Measurements from ENCODE around the gene USP32.
A peak's percentile ranks its signal among the peaks of the same experiment; 100 is the strongest.

Gene USP32

DNA sequence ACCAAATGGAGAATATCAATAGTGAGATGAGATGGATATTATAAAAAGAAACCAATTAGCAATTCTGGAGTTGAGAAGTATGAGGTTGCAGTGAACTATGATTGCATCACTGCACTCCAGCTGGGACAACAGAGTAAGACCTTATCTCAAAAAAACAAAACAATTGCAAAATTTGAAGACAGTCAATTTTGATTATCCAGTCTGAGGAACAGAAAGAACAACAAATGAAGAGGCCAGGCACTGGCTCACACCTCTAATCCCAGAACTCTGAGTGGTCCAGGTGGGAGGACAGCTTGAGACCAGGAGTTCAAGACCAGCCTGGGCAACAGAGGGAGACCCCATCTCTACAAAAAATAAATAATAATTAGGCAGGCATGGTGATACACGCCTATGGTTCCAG is 35.0 kb downstream of the USP32 start:
- Histone ChIP-seq H2BK12ac (ENCODE audit: low read length in 2 of 2) (no peak overlapping the region), H4K91ac (ENCODE audit: low read length) (no peak overlapping the region), H2AFZ (ENCODE audit: low read depth, low read length) (no peak overlapping the region), H3K36me3 (ENCODE audit: control insufficient read depth in 1 of 2, insufficient read depth in 2 of 2, low read depth in 1 of 2, low read length in 2 of 2) (no peaks in the 10 kb centered on the region), H2BK15ac (ENCODE audit: low read depth, poor library complexity, severe bottlenecking) (no peak overlapping the region), H3K9me3 (ENCODE audit: control insufficient read depth, low read length) (no peaks in the 10 kb centered on the region), H3K4ac (ENCODE audit: low read depth in 1 of 2, low read length in 2 of 2) (no peak overlapping the region), H3K23ac (ENCODE audit: low read length in 2 of 2) (no peak overlapping the region), H3K4me2 (ENCODE audit: low read length, poor library complexity, severe bottlenecking) (no peak overlapping the region), H3K4me3 (ENCODE audit: insufficient read depth in 1 of 2, low read depth in 1 of 2, low read length in 2 of 2) (no peak overlapping the region), H3K4me1 (ENCODE audit: control insufficient read depth, insufficient read depth, low read depth, low read length) (peaks cover 4% of the 10 kb centered on the region), H3K18ac (ENCODE audit: low read depth in 1 of 2, low read length in 2 of 2) (no peak overlapping the region), H2BK120ac (ENCODE audit: low read depth, low read length) (no peak overlapping the region), H3K27ac (ENCODE audit: low read length, poor library complexity, severe bottlenecking) (no peak overlapping the region), H3K14ac (ENCODE audit: low read length in 2 of 2) (no peak overlapping the region), H3K9ac (ENCODE audit: low read length) (no peak overlapping the region), H2BK5ac (ENCODE audit: low read depth, low read length, poor library complexity, severe bottlenecking) (no peak overlapping the region), H4K8ac (ENCODE audit: low read length) (no peak overlapping the region), H3K27me3 (ENCODE audit: control insufficient read depth in 1 of 2, insufficient read depth in 1 of 2, low read length in 2 of 2) (no peaks in the 10 kb centered on the region), H3K79me1 (replicated peaks; ENCODE audit: low read length, poor library complexity, severe bottlenecking) (peaks cover 21% of the 10 kb centered on the region), H2AK5ac (ENCODE audit: low read length, severe bottlenecking) (no peak overlapping the region)
- peak; percentile 74 for DNase-seq
- WGBS, result 100% methylated on average over 1 of the region's 1 CpG

DNA sequence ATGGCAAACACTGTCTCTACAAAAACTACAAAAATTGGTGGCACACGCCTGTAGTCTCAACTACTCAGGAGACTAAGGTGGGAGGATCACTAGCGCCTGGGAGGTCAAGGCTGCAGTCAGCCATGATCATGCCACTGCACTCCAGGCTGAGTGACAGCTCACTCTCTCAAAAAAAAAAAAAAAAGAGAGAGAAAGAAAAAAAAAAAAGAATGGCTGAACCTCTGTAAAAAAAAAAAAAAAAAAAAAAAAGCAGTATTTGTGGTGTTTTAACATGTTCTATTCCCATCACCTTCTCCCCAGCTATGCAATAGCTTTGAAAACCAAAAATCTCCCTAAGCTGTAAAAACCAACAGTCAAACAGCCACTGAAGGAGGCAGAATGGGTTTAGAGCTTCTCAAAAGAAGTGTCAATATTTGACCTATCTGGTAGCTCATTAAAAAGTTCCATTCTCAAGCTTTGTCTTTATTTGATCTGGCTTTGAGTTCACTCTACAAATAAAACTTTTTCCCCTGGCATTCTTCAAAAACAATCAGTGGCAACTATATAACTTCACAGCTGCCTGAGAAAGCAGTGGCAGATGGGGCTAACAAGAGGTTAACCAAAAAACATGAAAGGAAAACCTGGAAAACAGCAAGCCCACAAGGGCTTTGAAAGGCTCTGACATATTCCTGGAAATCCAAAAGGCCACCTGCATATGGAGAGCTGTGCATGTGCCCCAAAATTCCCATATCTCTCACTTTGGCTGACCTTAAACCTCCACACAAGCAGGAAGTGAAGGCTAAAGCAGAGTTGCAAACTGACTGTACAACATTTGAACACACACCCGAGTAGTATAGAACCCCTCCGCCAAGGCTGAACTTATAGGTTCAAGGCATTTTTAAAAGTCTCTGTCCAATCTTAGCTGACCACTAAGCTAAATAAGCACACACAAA is 36.0 kb downstream of the USP32 start:
- Histone ChIP-seq H3K9me3 (ENCODE audit: control insufficient read depth, low read length) (no peaks in the 10 kb centered on the region), H2AFZ (ENCODE audit: low read depth, low read length) (no peak overlapping the region), H3K18ac (ENCODE audit: low read depth in 1 of 2, low read length in 2 of 2) (peak overlapping the region in 1 of 2 experiments; percentile 22), H3K79me1 (replicated peaks; ENCODE audit: low read length, poor library complexity, severe bottlenecking) (peaks cover 25% of the 10 kb centered on the region), H4K8ac (ENCODE audit: low read length) (peak overlapping the region; percentile 30), H3K4ac (ENCODE audit: low read depth in 1 of 2, low read length in 2 of 2) (no peak overlapping the region), H3K4me2 (ENCODE audit: low read length, poor library complexity, severe bottlenecking) (no peak overlapping the region), H3K23ac (ENCODE audit: low read length in 2 of 2) (no peak overlapping the region), H3K27ac (ENCODE audit: low read length, poor library complexity, severe bottlenecking) (no peak overlapping the region), H3K4me1 (ENCODE audit: control insufficient read depth, insufficient read depth, low read depth, low read length) (peaks cover 6% of the 10 kb centered on the region), H3K4me3 (ENCODE audit: insufficient read depth in 1 of 2, low read depth in 1 of 2, low read length in 2 of 2) (no peak overlapping the region), H2BK15ac (ENCODE audit: low read depth, poor library complexity, severe bottlenecking) (no peak overlapping the region), H3K36me3 (ENCODE audit: control insufficient read depth in 1 of 2, insufficient read depth in 2 of 2, low read depth in 1 of 2, low read length in 2 of 2) (no peaks in the 10 kb centered on the region), H3K9ac (ENCODE audit: low read length) (no peak overlapping the region), H3K14ac (ENCODE audit: low read length in 2 of 2) (no peak overlapping the region), H2BK12ac (ENCODE audit: low read length in 2 of 2) (no peak overlapping the region), H2BK5ac (ENCODE audit: low read depth, low read length, poor library complexity, severe bottlenecking) (no peak overlapping the region), H2BK120ac (ENCODE audit: low read depth, low read length) (no peak overlapping the region), H2AK5ac (ENCODE audit: low read length, severe bottlenecking) (no peak overlapping the region), H4K91ac (ENCODE audit: low read length) (no peak overlapping the region), H3K27me3 (ENCODE audit: control insufficient read depth in 1 of 2, insufficient read depth in 1 of 2, low read length in 2 of 2) (no peaks in the 10 kb centered on the region)
- 87% methylated on average over 3 of the region's 4 CpGs for WGBS
- DNase-seq, result no peak

DNA sequence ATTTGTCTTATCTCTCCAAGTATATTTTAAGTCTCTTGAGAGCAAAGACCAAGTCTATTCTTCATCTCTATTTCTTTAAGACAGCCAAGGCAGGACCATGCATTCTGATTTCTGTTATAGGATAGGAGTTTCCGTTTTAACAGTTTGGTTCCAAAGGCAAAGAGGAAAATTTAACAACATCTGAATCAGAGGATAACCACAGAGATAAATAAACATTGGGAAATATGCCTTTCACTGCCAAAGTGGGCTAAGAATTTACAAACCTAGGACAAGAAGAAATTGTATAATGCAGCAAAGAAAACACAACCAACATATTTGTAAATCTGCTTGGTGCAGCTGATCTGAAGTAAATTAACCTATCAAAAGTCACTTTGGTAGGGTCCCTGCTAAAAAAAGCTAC is 37.7 kb downstream of the USP32 start:
- H4K91ac ChIP-seq (ENCODE audit: low read length), result no peak overlapping the region
- no peak overlapping the region for H3K18ac ChIP-seq (ENCODE audit: low read depth in 1 of 2, low read length in 2 of 2)
- H3K9me3 ChIP-seq (ENCODE audit: control insufficient read depth, low read length), result no peaks in the 10 kb centered on the region
- no peak overlapping the region for H3K4me3 ChIP-seq (ENCODE audit: insufficient read depth in 1 of 2, low read depth in 1 of 2, low read length in 2 of 2)
- no peak overlapping the region for H2BK120ac ChIP-seq (ENCODE audit: low read depth, low read length)
- H2AFZ ChIP-seq (ENCODE audit: low read depth, low read length), result no peak overlapping the region
- H3K27ac ChIP-seq (ENCODE audit: low read length, poor library complexity, severe bottlenecking), result no peak overlapping the region
- H3K79me1 ChIP-seq (replicated peaks; ENCODE audit: low read length, poor library complexity, severe bottlenecking), result peaks cover 26% of the 10 kb centered on the region
- no peaks in the 10 kb centered on the region for H3K27me3 ChIP-seq (ENCODE audit: control insufficient read depth in 1 of 2, insufficient read depth in 1 of 2, low read length in 2 of 2)
- H2BK15ac ChIP-seq (ENCODE audit: low read depth, poor library complexity, severe bottlenecking), result no peak overlapping the region
- H2AK5ac ChIP-seq (ENCODE audit: low read length, severe bottlenecking), result no peak overlapping the region
- H3K14ac ChIP-seq (ENCODE audit: low read length in 2 of 2), result no peak overlapping the region
- H4K8ac ChIP-seq (ENCODE audit: low read length), result no peak overlapping the region
- no peak overlapping the region for H3K4me2 ChIP-seq (ENCODE audit: low read length, poor library complexity, severe bottlenecking)
- H2BK5ac ChIP-seq (ENCODE audit: low read depth, low read length, poor library complexity, severe bottlenecking), result no peak overlapping the region
- H3K4me1 ChIP-seq (ENCODE audit: control insufficient read depth, insufficient read depth, low read depth, low read length), result peaks cover 6% of the 10 kb centered on the region
- H3K23ac ChIP-seq (ENCODE audit: low read length in 2 of 2), result no peak overlapping the region
- H3K9ac ChIP-seq (ENCODE audit: low read length), result peak overlapping the region; percentile 35
- no peak overlapping the region for H2BK12ac ChIP-seq (ENCODE audit: low read length in 2 of 2)
- no peaks in the 10 kb centered on the region for H3K36me3 ChIP-seq (ENCODE audit: control insufficient read depth in 1 of 2, insufficient read depth in 2 of 2, low read depth in 1 of 2, low read length in 2 of 2)
- H3K4ac ChIP-seq (ENCODE audit: low read depth in 1 of 2, low read length in 2 of 2), result no peak overlapping the region
- peak; percentile 86 for DNase-seq
- no CpG with 5 or more reads among the region's 1 CpG for WGBS

DNA sequence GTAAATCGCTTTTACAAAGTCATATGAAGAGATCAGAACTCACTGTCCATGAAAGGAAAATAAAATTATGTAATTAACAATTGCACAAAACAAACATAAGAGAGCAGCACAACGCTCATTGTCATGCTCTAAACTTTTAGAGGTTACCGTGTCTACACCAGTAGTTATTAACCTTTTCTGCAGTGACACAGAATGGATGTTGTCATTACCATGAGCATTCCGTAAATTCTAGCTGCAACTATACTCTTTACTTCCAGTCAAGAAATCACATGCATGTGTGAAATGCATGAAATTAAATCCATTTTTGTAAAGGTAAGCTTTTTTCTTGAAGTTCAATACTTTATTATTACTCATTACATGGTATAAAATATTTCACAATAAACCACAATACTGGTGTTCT is 38.2 kb downstream of the USP32 start:
- no peaks in the 10 kb centered on the region for H3K27me3 ChIP-seq (ENCODE audit: control insufficient read depth in 1 of 2, insufficient read depth in 1 of 2, low read length in 2 of 2)
- H2BK15ac ChIP-seq (ENCODE audit: low read depth, poor library complexity, severe bottlenecking), result no peak overlapping the region
- no peak overlapping the region for H3K27ac ChIP-seq (ENCODE audit: low read length, poor library complexity, severe bottlenecking)
- no peaks in the 10 kb centered on the region for H3K9me3 ChIP-seq (ENCODE audit: control insufficient read depth, low read length)
- H3K23ac ChIP-seq (ENCODE audit: low read length in 2 of 2), result no peak overlapping the region
- H3K4me3 ChIP-seq (ENCODE audit: insufficient read depth in 1 of 2, low read depth in 1 of 2, low read length in 2 of 2), result no peak overlapping the region
- no peak overlapping the region for H3K18ac ChIP-seq (ENCODE audit: low read depth in 1 of 2, low read length in 2 of 2)
- no peak overlapping the region for H4K91ac ChIP-seq (ENCODE audit: low read length)
- H3K14ac ChIP-seq (ENCODE audit: low read length in 2 of 2), result no peak overlapping the region
- H2BK5ac ChIP-seq (ENCODE audit: low read depth, low read length, poor library complexity, severe bottlenecking), result no peak overlapping the region
- peaks cover 6% of the 10 kb centered on the region for H3K4me1 ChIP-seq (ENCODE audit: control insufficient read depth, insufficient read depth, low read depth, low read length)
- no peak for DNase-seq
- WGBS, result 91% methylated on average over 3 of the region's 4 CpGs
- no peak overlapping the region for H3K4ac ChIP-seq (ENCODE audit: low read depth in 1 of 2, low read length in 2 of 2)
- no peak overlapping the region for H2BK12ac ChIP-seq (ENCODE audit: low read length in 2 of 2)
- no peaks in the 10 kb centered on the region for H3K36me3 ChIP-seq (ENCODE audit: control insufficient read depth in 1 of 2, insufficient read depth in 2 of 2, low read depth in 1 of 2, low read length in 2 of 2)
- H3K79me1 ChIP-seq (replicated peaks; ENCODE audit: low read length, poor library complexity, severe bottlenecking), result peaks cover 27% of the 10 kb centered on the region
- H2AFZ ChIP-seq (ENCODE audit: low read depth, low read length), result no peak overlapping the region
- no peak overlapping the region for H2BK120ac ChIP-seq (ENCODE audit: low read depth, low read length)
- H3K4me2 ChIP-seq (ENCODE audit: low read length, poor library complexity, severe bottlenecking), result no peak overlapping the region
- no peak overlapping the region for H4K8ac ChIP-seq (ENCODE audit: low read length)
- no peak overlapping the region for H3K9ac ChIP-seq (ENCODE audit: low read length)
- no peak overlapping the region for H2AK5ac ChIP-seq (ENCODE audit: low read length, severe bottlenecking)

Data from mesenchymal stem cell (in vitro differentiated cells and primary cell).